HG02798 (cell line): ENCODE measurements around the gene HOXD10.
A peak's percentile ranks its signal among the peaks of the same experiment; 100 is the strongest.

ENCODE experiments used
- ATAC-seq: cut with Tn5 transposase; IDR thresholded peaks from one replicate; pipeline ENCODE4 v1.9.1; 2021; ENCODE audit warnings: mild to moderate bottlenecking; ENCODE audit not compliant: unreplicated experiment, poor library complexity

HOXD10 gene

GRCh38 chr2:176130957-176131847 is 14.6 kb downstream of the HOXD10 start:
- no peak for ATAC-seq

- ATAC-seq: no peak
Measured at GRCh38 chr2:176131848-176132158, 15.2 kb downstream of the HOXD10 start.

DNA sequence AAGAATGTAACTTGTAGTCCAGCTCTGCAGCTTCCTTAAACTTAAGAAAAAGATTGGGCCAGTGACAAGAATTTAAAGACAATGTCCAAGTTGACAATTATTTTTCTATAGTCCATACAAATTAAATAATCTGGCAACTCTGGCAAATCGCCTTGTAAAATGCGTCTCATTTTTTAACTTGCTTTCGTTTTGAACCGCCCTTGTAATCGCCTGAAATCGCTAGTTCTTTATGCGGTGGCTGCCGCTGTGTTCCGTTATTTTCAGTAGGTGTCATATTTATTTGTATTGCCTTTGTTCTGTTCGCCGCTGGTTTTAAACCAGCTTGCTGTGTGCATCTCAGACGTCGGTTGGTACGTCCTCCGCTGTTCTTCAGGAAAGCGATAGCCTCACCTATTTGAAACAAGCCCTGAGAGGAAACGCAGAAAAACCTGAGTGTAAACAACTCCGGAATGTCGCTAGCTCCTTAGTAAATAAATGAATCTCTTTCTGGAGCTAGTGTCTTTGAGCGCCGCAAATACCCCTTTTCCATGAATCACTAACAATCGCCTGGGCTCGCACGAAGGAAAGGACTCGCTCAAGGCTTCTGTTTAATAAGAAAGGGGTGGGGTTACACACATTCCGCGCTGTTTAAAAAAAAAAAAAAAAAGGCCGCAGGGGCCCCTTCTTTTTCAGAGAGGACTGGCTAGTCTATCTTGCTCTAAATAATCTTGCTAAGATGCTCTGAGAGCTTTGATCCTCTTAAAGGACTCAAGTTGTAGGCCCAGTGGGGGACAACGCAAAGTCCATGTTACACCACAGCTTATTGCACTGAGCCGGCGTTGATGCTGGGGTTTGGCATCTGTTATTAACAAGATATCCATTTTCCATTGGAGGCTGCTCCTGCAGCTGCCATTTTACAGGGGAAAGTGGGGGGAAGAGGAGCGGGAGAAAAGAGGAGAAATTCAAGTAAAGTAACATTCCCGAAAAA is 15.9 kb downstream of the HOXD10 start:
- no peak for ATAC-seq

DNA sequence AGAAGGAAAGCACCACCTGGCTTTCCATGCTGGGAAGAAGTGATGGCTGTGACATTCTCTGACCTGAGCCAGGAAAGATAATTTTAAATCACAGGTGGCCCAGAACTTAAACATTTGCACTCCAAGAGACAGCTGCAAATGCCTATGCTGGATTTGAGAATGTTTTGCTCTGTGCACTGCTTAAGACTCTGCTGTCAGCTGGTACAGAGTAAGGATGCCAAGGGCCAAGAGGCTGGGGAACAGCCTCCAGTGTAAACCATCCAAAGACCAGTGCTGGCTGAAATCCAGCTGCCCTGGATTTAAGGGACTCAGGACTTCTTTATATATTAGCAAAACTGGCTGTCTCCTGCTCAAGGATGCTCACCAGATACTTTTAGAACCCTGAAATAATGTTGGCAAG is 16.8 kb downstream of the HOXD10 start:
- ATAC-seq: no peak

DNA sequence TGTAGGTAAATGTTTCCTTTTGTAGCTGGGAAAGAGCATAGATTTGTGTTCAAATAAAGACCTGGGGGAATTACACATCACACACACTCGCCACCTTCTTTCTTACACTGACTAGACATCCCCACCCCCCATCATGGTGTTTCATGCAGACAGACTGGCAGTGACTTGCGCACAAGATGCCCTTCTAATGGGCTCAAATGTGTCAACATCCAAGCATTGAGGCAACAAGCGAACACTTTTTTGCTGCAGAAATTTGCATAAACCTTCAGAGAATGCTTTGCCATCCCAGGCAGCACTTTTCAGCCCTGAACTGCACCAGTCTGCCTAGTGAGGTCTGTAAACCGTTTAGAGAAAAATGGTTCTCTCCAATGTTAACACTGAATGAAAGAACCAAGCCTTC is 17.5 kb downstream of the HOXD10 start:
- no peak for ATAC-seq

- ATAC-seq: no peak
Measured at GRCh38 chr2:176135035-176135440, 18.5 kb downstream of the HOXD10 start.

DNA sequence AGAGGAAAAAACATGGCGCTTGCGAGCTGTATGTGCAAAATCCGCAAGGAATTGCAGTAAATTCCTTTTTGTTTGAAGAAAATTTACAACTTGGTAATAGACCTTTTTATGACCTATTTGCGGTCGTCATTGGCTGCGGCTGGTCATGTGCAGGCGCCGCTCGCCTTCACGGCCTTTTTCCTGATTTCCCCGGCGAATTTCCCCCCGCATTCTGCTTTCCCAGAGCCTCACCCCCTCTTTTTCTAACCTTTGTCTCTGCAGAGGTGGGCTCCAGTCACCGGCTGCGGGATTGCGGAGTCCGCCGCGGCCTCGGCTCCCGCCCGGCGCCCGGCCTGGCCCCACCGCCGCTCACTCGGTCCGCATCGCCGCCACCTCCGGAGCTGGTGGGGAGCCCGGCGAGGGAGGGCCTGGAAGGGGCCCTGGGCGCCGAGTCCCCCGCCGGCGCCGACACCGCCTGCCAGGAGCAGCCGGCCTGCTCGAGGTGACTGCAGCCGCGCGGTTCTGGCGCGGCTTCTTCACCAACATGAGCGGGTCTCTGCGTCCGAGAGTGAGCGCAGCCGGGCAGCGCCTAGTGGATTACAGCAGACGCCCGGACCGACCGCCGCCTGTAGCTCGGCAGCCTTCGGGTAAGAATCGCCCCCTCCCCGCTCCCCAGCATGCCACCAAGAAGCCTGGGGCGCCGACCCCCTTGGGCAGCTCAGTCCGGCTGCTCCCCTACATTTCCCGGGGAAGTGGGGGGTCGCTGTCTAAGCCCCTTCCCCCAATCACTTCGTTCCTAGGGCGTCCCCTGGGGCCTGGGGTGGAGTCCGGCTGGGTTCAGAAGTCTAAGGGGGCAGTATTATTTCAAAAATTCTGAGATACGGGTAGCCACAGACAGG is 20.0 kb downstream of the HOXD10 start:
- no peak for ATAC-seq

DNA sequence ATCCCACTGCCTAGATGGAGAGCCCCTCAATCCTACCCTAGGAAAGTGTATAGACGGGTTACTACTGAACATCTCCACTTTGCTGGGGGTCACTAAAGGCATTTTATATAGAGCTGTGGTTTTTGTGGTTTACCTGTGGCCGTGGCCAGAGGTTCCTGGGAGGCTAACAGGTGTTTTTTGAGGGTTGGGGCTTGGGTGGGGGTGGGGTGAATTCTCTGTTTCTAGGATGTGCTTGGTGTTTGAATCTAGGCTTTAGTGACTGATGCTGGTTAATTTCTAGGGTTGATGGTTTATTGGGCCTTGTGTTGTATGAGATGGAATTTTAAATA is 20.6 kb downstream of the HOXD10 start:
- ATAC-seq: no peak

- no peak for ATAC-seq
Measured at GRCh38 chr2:176137906-176138305, 21.3 kb downstream of the HOXD10 start.

DNA sequence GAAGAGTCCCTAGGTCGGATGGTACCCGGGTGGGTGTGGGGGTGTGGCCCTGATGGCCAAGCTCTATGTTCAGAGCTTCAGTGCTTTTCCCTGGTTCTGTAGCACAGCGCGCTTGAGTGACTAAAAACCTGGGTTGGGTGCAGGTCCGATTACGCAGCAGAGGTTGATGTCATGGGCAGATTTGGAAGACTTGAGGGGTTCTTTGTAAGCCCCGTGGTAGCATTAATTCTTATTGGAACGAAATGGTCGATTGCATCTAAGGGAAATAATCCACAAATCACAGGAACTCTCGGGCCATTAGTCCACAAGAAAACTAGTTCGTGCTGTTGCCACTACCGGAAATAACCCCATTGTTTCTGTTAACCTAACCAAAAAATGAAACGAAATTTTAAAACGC is 21.9 kb downstream of the HOXD10 start:
- ATAC-seq: no peak

DNA sequence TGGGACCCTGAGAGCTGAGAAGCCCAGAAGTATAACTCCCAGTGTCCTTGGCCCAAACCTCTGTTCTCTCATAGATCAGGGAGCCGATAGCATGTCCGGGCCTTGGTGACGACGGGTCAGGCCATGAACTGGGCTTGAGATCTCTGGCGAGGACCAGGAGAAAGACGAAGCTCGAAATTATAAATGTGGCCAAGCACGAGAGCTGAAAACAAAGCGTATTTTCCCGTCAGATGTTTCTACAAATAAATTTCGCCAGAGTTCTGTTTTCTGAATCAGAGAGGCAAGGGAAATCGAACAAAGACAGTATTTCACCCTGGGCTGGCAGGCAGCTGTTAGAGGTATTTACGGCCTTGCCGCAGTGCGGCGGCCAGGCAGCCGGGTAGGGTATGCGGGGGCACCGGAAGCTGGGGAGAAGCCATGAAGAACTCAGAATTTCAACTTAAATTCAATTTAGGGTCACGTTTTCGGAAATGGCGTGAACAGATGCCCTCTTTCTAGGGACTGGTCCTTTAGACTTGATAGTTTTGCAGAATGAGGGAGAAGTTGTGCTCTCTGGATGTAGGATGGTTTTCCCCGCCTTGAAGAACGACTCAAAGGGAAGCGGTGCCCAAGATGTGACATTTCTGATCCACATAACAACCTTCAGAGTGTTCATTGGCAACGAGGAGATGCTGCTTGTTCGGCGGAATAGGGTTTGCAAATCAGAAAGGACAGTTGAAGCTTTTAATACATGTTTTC is 22.5 kb downstream of the HOXD10 start:
- no peak for ATAC-seq

DNA sequence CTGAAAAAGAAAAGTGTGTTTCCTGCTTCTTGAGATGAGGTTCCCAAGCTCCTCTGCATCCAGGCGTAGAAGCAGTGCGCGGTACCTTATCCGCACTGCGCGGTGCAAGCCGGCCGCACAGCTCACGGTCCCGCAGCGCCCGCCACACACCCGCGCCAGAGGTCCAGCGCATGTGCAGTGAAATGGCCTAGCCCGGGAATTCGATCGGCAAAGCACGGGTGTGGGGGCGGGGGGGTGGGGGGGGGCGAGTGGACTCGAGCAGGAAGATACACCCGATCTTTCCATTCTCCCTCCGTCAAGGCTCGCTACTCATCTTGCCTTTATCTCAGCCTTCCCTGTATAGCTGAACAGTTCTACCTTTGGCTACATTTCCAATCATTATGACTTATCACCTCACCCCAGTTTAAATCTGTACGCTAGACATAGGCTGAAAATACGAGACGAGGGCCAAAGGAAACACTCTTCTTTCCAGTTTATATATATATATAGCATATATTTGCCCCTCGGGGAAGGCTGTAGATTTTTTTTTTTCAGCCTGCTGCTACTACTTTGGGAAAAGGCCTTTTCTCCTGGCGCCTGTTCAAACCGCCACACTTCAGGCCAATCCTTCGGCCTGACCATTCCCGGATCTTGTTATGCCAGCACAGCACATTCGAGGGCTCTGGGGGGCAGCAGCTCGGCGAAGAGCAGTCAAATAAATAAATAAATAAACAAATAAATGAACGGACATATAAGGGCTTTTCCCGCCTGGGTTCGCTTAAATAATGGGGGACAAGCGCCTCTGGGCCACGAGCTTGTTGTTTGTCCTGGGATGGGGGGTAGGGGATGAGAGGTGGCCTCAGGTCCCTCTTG is 23.3 kb downstream of the HOXD10 start:
- no peak for ATAC-seq

GRCh38 chr2:176140513-176141317 is 24.1 kb downstream of the HOXD10 start:
- ATAC-seq: peak; percentile 92

GRCh38 chr2:176142281-176142680 is 25.7 kb downstream of the HOXD10 start:
- ATAC-seq: no peak

- ATAC-seq: no peak
Measured at GRCh38 chr2:176145085-176145969, 28.7 kb downstream of the HOXD10 start.

DNA sequence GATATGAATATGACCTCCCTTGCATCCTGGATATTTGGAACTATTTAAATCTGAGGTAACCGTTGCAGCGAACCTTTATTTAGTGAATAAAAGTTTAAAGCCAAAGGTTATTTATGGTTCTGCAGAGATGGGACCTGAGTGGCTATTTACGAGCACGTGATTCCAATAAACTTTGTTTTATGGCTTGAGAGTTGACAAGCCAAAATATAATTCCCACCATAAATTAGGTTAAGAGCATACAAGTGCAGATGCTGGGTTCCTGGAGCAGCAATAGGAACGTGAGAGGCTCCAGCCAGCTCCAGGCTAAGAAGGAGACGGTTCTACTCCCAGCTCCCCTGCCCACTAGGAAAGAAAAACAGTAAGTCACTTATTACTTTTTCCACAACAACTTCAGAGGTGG is 29.5 kb downstream of the HOXD10 start:
- no peak for ATAC-seq

DNA sequence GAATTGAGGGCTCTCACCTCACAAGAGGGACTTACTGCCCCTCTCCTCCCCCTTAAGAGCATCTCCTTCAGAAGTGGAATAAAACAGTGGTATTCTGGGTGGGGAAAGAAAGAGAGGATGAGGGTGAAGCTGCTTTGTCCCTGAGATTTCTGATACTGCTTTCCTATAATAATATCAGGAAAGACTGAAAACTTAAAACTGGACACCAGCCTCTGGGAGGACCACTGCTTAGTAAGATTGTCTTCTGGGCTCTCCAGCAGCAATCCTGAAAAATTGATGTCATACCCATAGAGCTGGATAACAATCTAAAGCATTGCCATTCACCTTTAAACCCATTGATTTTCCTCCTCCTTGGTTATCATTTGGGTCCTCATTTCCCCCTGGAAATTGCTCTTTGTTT is 30.1 kb downstream of the HOXD10 start:
- no peak for ATAC-seq
